ENCODE results near the gene DOCK2.

The DOCK2 gene

DNA sequence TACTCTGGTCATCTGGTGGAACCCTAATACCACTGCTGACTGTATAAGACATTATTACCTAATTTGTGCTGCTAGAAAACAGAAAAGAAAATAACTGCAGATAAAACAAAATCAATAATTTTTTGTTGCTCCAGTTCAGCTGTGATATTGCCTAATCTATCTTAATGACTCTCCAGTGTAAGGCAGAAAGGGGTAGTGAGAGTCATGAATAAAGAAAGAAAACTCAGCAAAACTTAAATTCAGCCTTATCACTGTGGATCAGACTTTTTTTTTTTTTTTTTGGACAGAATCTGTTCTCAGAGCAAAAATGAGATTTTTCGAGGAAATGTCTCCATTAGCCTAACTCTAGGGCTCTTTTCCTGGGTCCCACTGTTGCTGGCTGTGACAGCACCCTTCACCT, 1.1 kb upstream of the DOCK2 start:
- Histone ChIP-seq H3K27ac (ENCODE audit: low read depth, low read length) (no peak overlapping the region), H3K9me2 (replicated peaks; ENCODE audit: insufficient read depth, low read length) (no peaks in the 10 kb centered on the region), H3K27me3 (ENCODE audit: low read length) (no peaks in the 10 kb centered on the region), H3K79me2 (ENCODE audit: insufficient read depth, low read length) (peaks cover 41% of the 10 kb centered on the region), H4K20me1 (ENCODE audit: low read depth, low read length) (no peaks in the 10 kb centered on the region), H3K9me3 (ENCODE audit: insufficient read depth, low read length) (peaks cover 11% of the 10 kb centered on the region; the same call in 1 of the 2 replicates), H3F3A (ENCODE audit: insufficient read depth) (peaks cover 5% of the 10 kb centered on the region; the same call in 1 of the 2 replicates), H3K36me3 (ENCODE audit: low read length) (peaks cover 20% of the 10 kb centered on the region), H3K4me3 (ENCODE audit: insufficient read depth, low read length, poor library complexity, severe bottlenecking) (no peak overlapping the region), H3K4me2 (ENCODE audit: low read depth, low read length, poor library complexity, severe bottlenecking) (no peak overlapping the region), H2AFZ (ENCODE audit: low read depth, low read length, severe bottlenecking) (peak overlapping the region; percentile 74), H3K9ac (ENCODE audit: low read length) (no peak overlapping the region)
- TF ChIP-seq, protein P1, sequence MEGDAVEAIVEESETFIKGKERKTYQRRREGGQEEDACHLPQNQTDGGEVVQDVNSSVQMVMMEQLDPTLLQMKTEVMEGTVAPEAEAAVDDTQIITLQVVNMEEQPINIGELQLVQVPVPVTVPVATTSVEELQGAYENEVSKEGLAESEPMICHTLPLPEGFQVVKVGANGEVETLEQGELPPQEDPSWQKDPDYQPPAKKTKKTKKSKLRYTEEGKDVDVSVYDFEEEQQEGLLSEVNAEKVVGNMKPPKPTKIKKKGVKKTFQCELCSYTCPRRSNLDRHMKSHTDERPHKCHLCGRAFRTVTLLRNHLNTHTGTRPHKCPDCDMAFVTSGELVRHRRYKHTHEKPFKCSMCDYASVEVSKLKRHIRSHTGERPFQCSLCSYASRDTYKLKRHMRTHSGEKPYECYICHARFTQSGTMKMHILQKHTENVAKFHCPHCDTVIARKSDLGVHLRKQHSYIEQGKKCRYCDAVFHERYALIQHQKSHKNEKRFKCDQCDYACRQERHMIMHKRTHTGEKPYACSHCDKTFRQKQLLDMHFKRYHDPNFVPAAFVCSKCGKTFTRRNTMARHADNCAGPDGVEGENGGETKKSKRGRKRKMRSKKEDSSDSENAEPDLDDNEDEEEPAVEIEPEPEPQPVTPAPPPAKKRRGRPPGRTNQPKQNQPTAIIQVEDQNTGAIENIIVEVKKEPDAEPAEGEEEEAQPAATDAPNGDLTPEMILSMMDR (IDR thresholded peaks at IDR 0.05; ENCODE audit: insufficient read depth, low read length, poor library complexity, severe bottlenecking) = no peak
- no peak for TF ChIP-seq EZH2phosphoT487 (conservative IDR thresholded peaks at IDR 0.05; ENCODE audit: low read length)

DNA sequence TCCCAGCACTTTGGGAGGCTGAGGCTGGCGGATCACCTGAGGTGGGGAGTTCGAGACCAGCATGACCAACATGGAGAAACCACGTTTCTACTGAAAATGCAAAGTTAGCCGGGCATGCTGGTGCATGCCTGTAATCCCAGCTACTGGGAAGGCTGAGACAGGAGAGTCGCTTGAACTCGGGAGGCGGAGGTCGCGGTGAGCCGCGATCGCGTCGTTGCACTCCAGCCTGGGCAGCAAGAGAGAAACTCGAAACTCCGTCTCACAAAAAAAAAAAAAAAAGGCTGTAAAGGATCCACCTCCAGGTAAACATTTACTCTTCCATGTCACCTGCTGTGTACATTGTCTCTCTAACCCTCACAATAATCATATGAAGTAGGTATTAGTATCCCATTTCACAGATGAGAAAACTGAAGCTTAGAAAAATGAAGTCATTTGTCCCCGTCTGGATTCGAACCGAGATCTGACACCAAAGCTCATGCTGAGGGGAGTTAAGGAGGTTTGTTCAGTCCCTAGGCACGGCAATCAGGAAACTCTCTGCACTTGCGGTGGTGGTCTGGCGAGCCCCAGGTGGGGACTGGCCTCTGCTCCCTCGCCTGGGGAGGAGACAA, 494 bp upstream of the DOCK2 start:
- Histone ChIP-seq H3K27ac (ENCODE audit: low read depth, low read length) (peak overlapping the region; percentile 81), H3K79me2 (ENCODE audit: insufficient read depth, low read length) (peaks cover 48% of the 10 kb centered on the region), H3K27me3 (ENCODE audit: low read length) (no peaks in the 10 kb centered on the region), H2AFZ (ENCODE audit: low read depth, low read length, severe bottlenecking) (peak overlapping the region; percentile 74), H3K36me3 (ENCODE audit: low read length) (peaks cover 20% of the 10 kb centered on the region), H4K20me1 (ENCODE audit: low read depth, low read length) (peaks cover 2% of the 10 kb centered on the region; the same call in 1 of the 2 replicates), H3K4me2 (ENCODE audit: low read depth, low read length, poor library complexity, severe bottlenecking) (peak overlapping the region; percentile 94), H3K9me3 (ENCODE audit: insufficient read depth, low read length) (peaks cover 11% of the 10 kb centered on the region; the same call in 1 of the 2 replicates), H3K9me2 (replicated peaks; ENCODE audit: insufficient read depth, low read length) (no peaks in the 10 kb centered on the region), H3K9ac (ENCODE audit: low read length) (peak overlapping the region; percentile 86), H3F3A (ENCODE audit: insufficient read depth) (peaks cover 5% of the 10 kb centered on the region; the same call in 1 of the 2 replicates), H3K4me3 (ENCODE audit: insufficient read depth, low read length, poor library complexity, severe bottlenecking) (peak overlapping the region; percentile 82)
- TF ChIP-seq, protein P1 (IDR thresholded peaks at IDR 0.05; ENCODE audit: insufficient read depth, low read length, poor library complexity, severe bottlenecking) = no peak
- no peak for TF ChIP-seq EZH2phosphoT487 (conservative IDR thresholded peaks at IDR 0.05; ENCODE audit: low read length)

DNA sequence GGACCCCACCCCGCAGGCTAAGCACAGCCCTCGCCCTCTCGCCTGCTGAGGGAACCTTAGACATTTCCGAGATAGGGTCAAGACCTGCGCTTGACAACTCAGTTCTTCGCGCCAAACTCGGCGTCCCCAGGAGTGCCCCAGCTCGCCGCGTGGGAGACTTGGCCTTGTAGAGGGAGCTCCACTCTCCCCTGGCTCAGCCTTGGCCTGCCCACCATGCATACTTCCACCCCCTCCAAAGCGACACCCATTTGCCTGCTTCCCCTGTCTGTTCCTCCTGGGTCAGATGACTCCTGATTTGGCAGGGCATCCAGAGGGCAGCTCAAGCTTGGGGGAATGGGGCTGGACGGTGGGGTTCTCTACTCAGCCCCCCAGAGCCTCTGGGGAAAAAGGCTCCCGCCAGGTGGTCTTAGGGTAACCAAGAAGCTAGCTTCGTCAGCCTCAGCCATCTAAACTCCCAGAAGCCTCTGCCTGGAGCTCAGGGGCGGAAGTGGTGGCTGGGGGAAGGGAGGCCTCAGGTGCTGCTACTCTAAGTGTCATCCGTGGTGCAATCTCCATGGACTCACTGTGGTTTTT, 560 bp downstream of the DOCK2 start:
- Histone ChIP-seq H4K20me1 (ENCODE audit: low read depth, low read length) (peaks cover 10% of the 10 kb centered on the region; the same call in 1 of the 2 replicates), H3K79me2 (ENCODE audit: insufficient read depth, low read length) (peaks cover 58% of the 10 kb centered on the region), H3K9me2 (replicated peaks; ENCODE audit: insufficient read depth, low read length) (no peaks in the 10 kb centered on the region), H3K36me3 (ENCODE audit: low read length) (peaks cover 20% of the 10 kb centered on the region), H3F3A (ENCODE audit: insufficient read depth) (peaks cover 5% of the 10 kb centered on the region; the same call in 1 of the 2 replicates), H3K4me2 (ENCODE audit: low read depth, low read length, poor library complexity, severe bottlenecking) (peak overlapping the region; percentile 94), H3K9ac (ENCODE audit: low read length) (peak overlapping the region; percentile 86), H3K4me3 (ENCODE audit: insufficient read depth, low read length, poor library complexity, severe bottlenecking) (peak overlapping the region; percentile 82), H3K27ac (ENCODE audit: low read depth, low read length) (peak overlapping the region; percentile 81), H3K27me3 (ENCODE audit: low read length) (no peaks in the 10 kb centered on the region), H2AFZ (ENCODE audit: low read depth, low read length, severe bottlenecking) (peak overlapping the region; percentile 74), H3K9me3 (ENCODE audit: insufficient read depth, low read length) (peaks cover 11% of the 10 kb centered on the region; the same call in 1 of the 2 replicates)
- TF ChIP-seq, protein P1 (IDR thresholded peaks at IDR 0.05; ENCODE audit: insufficient read depth, low read length, poor library complexity, severe bottlenecking) = no peak
- no peak for TF ChIP-seq EZH2phosphoT487 (conservative IDR thresholded peaks at IDR 0.05; ENCODE audit: low read length)
